B cell (primary cell): ENCODE results near the gene UBASH3B. TPM values are rescaled to one million over a fixed set of nuclear protein-coding genes. Genes with fewer than 3 reads are reported as not detected.

Experiments
- ATAC-seq: fragments of 200-7000 bp; cut with Tn5 transposase; one replicate; pipeline ENCODE4 v1.10.0; 2021; ENCODE audit warnings: low read depth, mild to moderate bottlenecking, moderate number of reproducible peaks, moderate library complexity
- CTCF ChIA-PET: fragments of 350-600 bp; sonication (Branson Sonifier 250); formaldehyde crosslinking; loops from one replicate; lab custom pipeline; 2021; ENCODE audit warnings: antibody characterized with exemption, inconsistent platforms; lab: Charles Lee
- POLR2A ChIA-PET: fragments of 350-600 bp; sonication (Branson Sonifier 250); formaldehyde crosslinking; loops from one replicate; lab custom pipeline; 2021; ENCODE audit warnings: antibody characterized with exemption; lab: Charles Lee
- DNase-seq: peaks from one replicate; pipeline ENCODE4 v3.0.0; 2013
- H2AFZ ChIP-seq: 2 replicates; pipeline ENCODE4 v1.6.1; 2012; ENCODE audit warnings: mild to moderate bottlenecking, low read depth, low read length; ENCODE audit not compliant: insufficient read depth, poor library complexity, severe bottlenecking
- H3K27ac ChIP-seq, 2 donors: 1 replicate in 1 of 2; 2 replicates in 1 of 2; pipeline ENCODE4 v1.5.1; 2012 to 2013; ENCODE audit warnings: low read length in 2 of 2, mild to moderate bottlenecking in 2 of 2, moderate library complexity in 1 of 2
- H3K27me3 ChIP-seq, 4 experiments: fragments of 200-600 bp in 1 of 4; sonication (generic) in 1 of 4; replicated peaks in 1 of 4; 1 replicate in 2 of 4; 2 replicates in 2 of 4; pipeline versions ENCODE4 v1.6.1 to v1.7.0; 2013 to 2016; ENCODE audit warnings: low read length in 3 of 4, mild to moderate bottlenecking in 2 of 4, mixed read lengths in 1 of 4, moderate library complexity in 1 of 4; ENCODE audit not compliant: insufficient read depth in 4 of 4, control insufficient read depth in 3 of 4; ENCODE audit errors: control extremely low read depth in 1 of 4
- H3K36me3 ChIP-seq, 2 experiments: replicated peaks in 1 of 2; 1 replicate in 1 of 2; 2 replicates in 1 of 2; pipeline versions ENCODE4 v1.6.1 to v1.7.1; 2013; ENCODE audit warnings: low read length in 1 of 2; ENCODE audit not compliant: insufficient read depth in 2 of 2, control insufficient read depth in 1 of 2; ENCODE audit errors: control extremely low read depth in 1 of 2, extremely low read depth in 1 of 2
- H3K4me1 ChIP-seq, 2 donors: fragments of 200-600 bp in 1 of 2; sonication (generic) in 1 of 2; 1 replicate in 1 of 2; 2 replicates in 1 of 2; pipeline versions ENCODE4 v1.5.1 to v1.6.1; 2013 to 2017; ENCODE audit warnings: low read length in 2 of 2; ENCODE audit not compliant: control insufficient read depth in 2 of 2, insufficient read depth in 2 of 2
- H3K4me2 ChIP-seq: replicated peaks from 2 replicates; pipeline ENCODE3; 2012; ENCODE audit warnings: mild to moderate bottlenecking, low read depth, low read length; ENCODE audit not compliant: poor library complexity, severe bottlenecking
- H3K4me3 ChIP-seq, 5 experiments: fragments of 200-600 bp in 1 of 5; sonication (generic) in 1 of 5; 1 replicate in 3 of 5; 2 replicates in 2 of 5; pipeline versions ENCODE4 v1.5.1 to v1.7.0; 2011 to 2016; ENCODE audit warnings: low read length in 4 of 5, mild to moderate bottlenecking in 4 of 5, low read depth in 2 of 5, control low read depth in 1 of 5, moderate library complexity in 1 of 5; ENCODE audit not compliant: insufficient read depth in 1 of 5; ENCODE audit errors: control extremely low read depth in 1 of 5, extremely low read depth in 1 of 5
- H3K79me2 ChIP-seq: fragments of 200-600 bp; sonication (generic); one replicate; pipeline ENCODE4 v1.6.0; 2016; ENCODE audit warnings: low read length; ENCODE audit not compliant: control insufficient read depth, insufficient read depth
- H3K9ac ChIP-seq: fragments of 200-600 bp; sonication (generic); 2 replicates; pipeline ENCODE4 v1.6.1; 2017; ENCODE audit warnings: mild to moderate bottlenecking, low read length, moderate library complexity
- H3K9me3 ChIP-seq, 3 donors: one replicate each; pipeline versions ENCODE4 v1.6.1 to v1.7.1; 2013; ENCODE audit warnings: low read length in 2 of 3; ENCODE audit not compliant: control insufficient read depth in 2 of 3, insufficient read depth in 1 of 3; ENCODE audit errors: control extremely low read depth in 1 of 3
- H4K20me1 ChIP-seq: 2 replicates; pipeline ENCODE4 v1.6.0; 2012; ENCODE audit warnings: mild to moderate bottlenecking, low read length; ENCODE audit not compliant: insufficient read depth, control insufficient read depth, poor library complexity, severe bottlenecking
- H3K27ac Mint-ChIP-seq: one replicate; pipeline ENCODE4 v1.8.0; 2021; ENCODE audit warnings: mixed read lengths
- H3K27me3 Mint-ChIP-seq: one replicate; pipeline ENCODE4 v1.8.0; 2021; ENCODE audit warnings: mixed read lengths
- H3K4me1 Mint-ChIP-seq: one replicate; pipeline ENCODE4 v1.8.0; 2021; ENCODE audit warnings: mixed read lengths
- H3K4me3 Mint-ChIP-seq: one replicate; pipeline ENCODE4 v1.8.0; 2021; ENCODE audit warnings: mixed read lengths
- H3K9me3 Mint-ChIP-seq: one replicate; pipeline ENCODE4 v1.8.0; 2022; ENCODE audit warnings: mixed read lengths; ENCODE audit not compliant: insufficient read depth
- CTCF ChIP-seq: fragments of 200-600 bp; IDR thresholded peaks from one replicate; pipeline ENCODE4 v1.8.0; 2022; ENCODE audit warnings: antibody characterized with exemption, mild to moderate bottlenecking
- EZH2 ChIP-seq: IDR thresholded peaks from 2 replicates; pipeline ENCODE4 v1.6.1; 2012; ENCODE audit warnings: borderline replicate concordance, low read depth, mild to moderate bottlenecking, moderate library complexity, low read length; ENCODE audit not compliant: insufficient read depth, poor library complexity, severe bottlenecking
- WGBS: methylation state at CpG from one replicate; pipeline ENCODE4 v1.1.5; 2013; ENCODE audit warnings: missing lambda C conversion rate; ENCODE audit not compliant: insufficient coverage; 5-methylcytosine and 5-hydroxymethylcytosine counted together
- intact Hi-C: fragments of 100-400 bp; cut with micrococcal nuclease; formaldehyde crosslinking; loops from one replicate; pipeline ENCODE4 v1.10.0; 2022
- polyA plus RNA-seq: library from polyadenylated mRNA; depleted of rRNA; stranded (reverse); fragments of >200 nt; gene quantifications from 2 replicates; pipeline ENCODE4 v1.2.3, GENCODE V29; 2012
- total RNA-seq, 2 donors: library from RNA; stranded (reverse); fragments of 120-200 nt in 1 of 2; gene quantifications; 1 replicate in 1 of 2; 2 replicates in 1 of 2; pipeline versions ENCODE4 v1.2.3 to v1.2.4, GENCODE V29; 2013 to 2022

Gene UBASH3B
- total and polyA plus RNA-seq, 2 donors (not counting 1 experiment from before 2014, with no cell fraction given), result 2.3 to 3.6 TPM

- Mint-ChIP-seq H3K4me1 (peaks cover 3% of the 10 kb centered on the region), H3K27ac (no peak overlapping the region), H3K4me3 (no peak overlapping the region), H3K27me3 (no peaks in the 10 kb centered on the region), H3K9me3 (no peaks in the 10 kb centered on the region)
- H2AFZ ChIP-seq, result no peak overlapping the region
- 92% methylated on average over 6 of the region's 10 CpGs for WGBS
- CTCF ChIA-PET, result interaction anchor here (0.5 to 8.7 kb wide), 22 partner anchors 9 to 203 kb away, joined by 3 to 240 read pairs (median 4); no protein-coding TSS in a partner anchor
- H4K20me1 ChIP-seq, result no peaks in the 10 kb centered on the region
- H3K27me3 ChIP-seq, result no peaks in the 10 kb centered on the region
- TF ChIP-seq EZH2 (no peak), CTCF (no peak)
- H3K4me1 ChIP-seq, result no peaks in the 10 kb centered on the region
- ATAC-seq, result no peak
- no peak overlapping the region for H3K4me2 ChIP-seq
- no peak overlapping the region for H3K9ac ChIP-seq
- POLR2A ChIA-PET, result interaction anchor here (0.7 kb wide), 1 partner anchor 12 kb away, joined by 5 read pairs; no protein-coding TSS in a partner anchor
- intact Hi-C loops, result no loop called here
- no peak for DNase-seq
- H3K36me3 ChIP-seq, result peaks cover 0 to 8% of the 10 kb centered on the region in 2 experiments
- H3K9me3 ChIP-seq, result no peaks in the 10 kb centered on the region
- H3K27ac ChIP-seq, result no peak overlapping the region
- H3K4me3 ChIP-seq, result no peak overlapping the region
- H3K79me2 ChIP-seq, result no peaks in the 10 kb centered on the region
These were observed 124.9 kb downstream of the UBASH3B start for GRCh38 chr11:122780296-122780949.
